Tibial artery (tissue), 4 donors: Measurements from ENCODE around the gene WDR55.
"Not testable (repeated sequence)": the region's sequence is repeated elsewhere in the genome, so short reads cannot be mapped to it uniquely, and the experiment has no call there.

Experiments used
- DNase-seq, 2 donors: peaks; one replicate each; pipeline ENCODE4 v3.0.0-alpha.2; 2019
- H3K27ac ChIP-seq, 2 donors: fragments of 200-600 bp; sonication (generic) in 1 of 2; 1 replicate in 1 of 2; 2 replicates in 1 of 2; pipeline ENCODE4 v1.5.1; 2018 to 2019; ENCODE audit warnings: mild to moderate bottlenecking in 1 of 2
- H3K27me3 ChIP-seq, 2 donors: fragments of 200-600 bp; sonication (generic) in 1 of 2; one replicate each; pipeline versions ENCODE4 v1.5.1 to v1.6.0; 2016 to 2019
- H3K36me3 ChIP-seq, 3 donors: fragments of 200-600 bp; sonication (generic) in 2 of 3; one replicate each; pipeline ENCODE4 v1.5.1; 2016 to 2019; ENCODE audit warnings: mild to moderate bottlenecking in 2 of 3
- H3K4me1 ChIP-seq, 4 donors: fragments of 200-600 bp; sonication (generic) in 2 of 4; 1 replicate in 3 of 4; 2 replicates in 1 of 4; pipeline ENCODE4 v1.5.1; 2016 to 2019
- H3K4me3 ChIP-seq, 2 donors: fragments of 200-600 bp; sonication (generic) in 1 of 2; 1 replicate in 1 of 2; 2 replicates in 1 of 2; pipeline ENCODE4 v1.5.1; 2018 to 2019; ENCODE audit warnings: mild to moderate bottlenecking in 2 of 2
- H3K9me3 ChIP-seq, 3 donors: fragments of 200-600 bp; sonication (generic) in 1 of 3; one replicate each; pipeline ENCODE4 v1.5.1; 2016 to 2019
- CTCF ChIP-seq, 2 experiments: fragments of 200-600 bp in 1 of 2; fragments of 450-650 bp in 1 of 2; IDR thresholded peaks; one replicate each; pipeline ENCODE4 v1.5.1; 2017 to 2019; ENCODE audit warnings: antibody characterized with exemption in 2 of 2, mild to moderate bottlenecking in 1 of 2, moderate library complexity in 1 of 2
- intact Hi-C: fragments of 100-400 bp; cut with DNase I; formaldehyde crosslinking; loops from one replicate; pipeline ENCODE4 v1.15.0; 2023; ENCODE audit warnings: low total_unique reads

Gene WDR55

GRCh38 chr5:140718266-140718592, 53.5 kb downstream of the WDR55 start:
- no peak for TF ChIP-seq CTCF (IDR thresholded peaks at IDR 0.05)
- Histone ChIP-seq H3K9me3 (no peaks in the 10 kb centered on the region), H3K36me3 (no peaks in the 10 kb centered on the region), H3K27me3 (no peaks in the 10 kb centered on the region), H3K4me1 (no peaks in the 10 kb centered on the region), H3K4me3 (no peak overlapping the region), H3K27ac (peak overlapping the region; percentile 9 to 14)
- no peak for DNase-seq
- intact Hi-C loops = loop anchor here (10.0 kb wide), 1 partner anchor 153 kb away; the partner anchor contains the start of genes APBB3 and SLC35A4

GRCh38 chr5:140720738-140721137, 56.0 kb downstream of the WDR55 start:
- H3K36me3 ChIP-seq, H3K27ac ChIP-seq, H3K4me1 ChIP-seq, intact Hi-C loops, H3K9me3 ChIP-seq, H3K27me3 ChIP-seq, DNase-seq, H3K4me3 ChIP-seq: not testable (repeated sequence)

GRCh38 chr5:140721395-140721794, 56.7 kb downstream of the WDR55 start:
- H3K27me3 ChIP-seq, H3K4me3 ChIP-seq, H3K36me3 ChIP-seq, H3K9me3 ChIP-seq, DNase-seq, H3K27ac ChIP-seq, H3K4me1 ChIP-seq, intact Hi-C loops: not testable (repeated sequence)
